Liver (tissue), 9 donors: Measurements from ENCODE around the gene DAPK2. TPM values are rescaled to one million over a fixed set of nuclear protein-coding genes. Genes with fewer than 3 reads are reported as not detected.

Experiments used
- DNase-seq: peaks from one replicate; pipeline ENCODE4 v3.0.0-alpha.2; 2017; ENCODE audit warnings: low spot score
- H3K27ac ChIP-seq, 2 donors: one replicate each; pipeline ENCODE4 v1.7.0; 2013; ENCODE audit warnings: inconsistent platforms in 2 of 2, low read length in 2 of 2, control low read depth in 1 of 2, low read depth in 1 of 2, mild to moderate bottlenecking in 1 of 2
- H3K27me3 ChIP-seq, 4 donors: one replicate each; pipeline versions ENCODE4 v1.6.1 to v1.7.0; 2013; ENCODE audit warnings: low read length in 3 of 4, inconsistent platforms in 1 of 4, mild to moderate bottlenecking in 1 of 4, moderate library complexity in 1 of 4; ENCODE audit not compliant: control insufficient read depth in 4 of 4, insufficient read depth in 4 of 4
- H3K36me3 ChIP-seq, 4 donors: one replicate each; pipeline versions ENCODE4 v1.6.1 to v1.7.0; 2013; ENCODE audit warnings: low read length in 3 of 4, mild to moderate bottlenecking in 3 of 4, low read depth in 1 of 4, moderate library complexity in 1 of 4; ENCODE audit not compliant: control insufficient read depth in 4 of 4, insufficient read depth in 3 of 4
- H3K4me1 ChIP-seq, 4 donors: one replicate each; pipeline versions ENCODE4 v1.6.1 to v1.7.0; 2013; ENCODE audit warnings: low read length in 3 of 4, mild to moderate bottlenecking in 3 of 4, moderate library complexity in 1 of 4; ENCODE audit not compliant: control insufficient read depth in 4 of 4, insufficient read depth in 4 of 4
- H3K4me3 ChIP-seq, 3 donors: one replicate each; pipeline versions ENCODE4 v1.6.1 to v1.7.0; 2013; ENCODE audit warnings: low read length in 3 of 3, control low read depth in 1 of 3, low read depth in 1 of 3, mild to moderate bottlenecking in 1 of 3
- H3K9ac ChIP-seq, 2 donors: one replicate each; pipeline ENCODE4 v1.7.0; 2013; ENCODE audit warnings: low read length in 2 of 2, mild to moderate bottlenecking in 2 of 2, moderate library complexity in 2 of 2, control low read depth in 1 of 2, low read depth in 1 of 2
- H3K9me3 ChIP-seq, 4 donors: one replicate each; pipeline versions ENCODE4 v1.6.1 to v1.7.0; 2013; ENCODE audit warnings: low read length in 3 of 4; ENCODE audit not compliant: control insufficient read depth in 4 of 4
- ATF3 ChIP-seq: IDR thresholded peaks from 2 replicates; pipeline ENCODE4 v1.6.1; 2016; ENCODE audit warnings: antibody characterized with exemption
- EGR1 ChIP-seq, 2 donors: IDR thresholded peaks; 2 replicates each; pipeline ENCODE4 v1.6.1; 2016 to 2018; ENCODE audit warnings: antibody characterized with exemption in 2 of 2, low read depth in 2 of 2
- GABPA ChIP-seq, 2 donors: IDR thresholded peaks in 1 of 2; conservative IDR thresholded peaks in 1 of 2; 2 replicates each; pipeline ENCODE4 v1.6.1; 2016; ENCODE audit warnings: antibody characterized with exemption in 2 of 2, mild to moderate bottlenecking in 1 of 2, moderate library complexity in 1 of 2
- HNF4A ChIP-seq, 2 donors: conservative IDR thresholded peaks; 2 replicates each; pipeline ENCODE4 v1.6.1; 2016; ENCODE audit warnings: antibody characterized with exemption in 2 of 2, mild to moderate bottlenecking in 2 of 2
- HNF4G ChIP-seq: IDR thresholded peaks from 2 replicates; pipeline ENCODE4 v1.6.1; 2016; ENCODE audit warnings: antibody characterized with exemption
- MAX ChIP-seq: IDR thresholded peaks from 2 replicates; pipeline ENCODE4 v1.6.1; 2016; ENCODE audit warnings: antibody characterized with exemption
- NR2F2 ChIP-seq: IDR thresholded peaks from 2 replicates; pipeline ENCODE4 v1.6.1; 2016; ENCODE audit warnings: antibody characterized with exemption
- RAD21 ChIP-seq, 2 donors: IDR thresholded peaks; 2 replicates each; pipeline ENCODE4 v1.6.1; 2016; ENCODE audit warnings: antibody characterized with exemption in 2 of 2, mild to moderate bottlenecking in 2 of 2
- SP1 ChIP-seq: IDR thresholded peaks from 2 replicates; pipeline ENCODE4 v1.6.1; 2018; ENCODE audit warnings: antibody characterized with exemption, mild to moderate bottlenecking
- TAF1 ChIP-seq: conservative IDR thresholded peaks from 2 replicates; pipeline ENCODE4 v1.6.1; 2016; ENCODE audit warnings: antibody characterized with exemption, mild to moderate bottlenecking
- YY1 ChIP-seq: IDR thresholded peaks from 2 replicates; pipeline ENCODE4 v1.6.1; 2016; ENCODE audit warnings: antibody characterized with exemption, mild to moderate bottlenecking
- ZBTB33 ChIP-seq: IDR thresholded peaks from 2 replicates; pipeline ENCODE4 v1.6.1; 2016; ENCODE audit warnings: antibody characterized with exemption
- WGBS: extraction: QIAGEN DNeasy Blood & Tissue Kit; methylation state at CpG from one replicate; pipeline ENCODE4 v1.1.7; 2013; 5-methylcytosine and 5-hydroxymethylcytosine counted together
- polyA plus RNA-seq, 2 donors: library from polyadenylated mRNA; stranded (reverse) in 1 of 2; unstranded in 1 of 2; fragments of 200-250 nt in 1 of 2; fragments of >200 nt in 1 of 2; fragmentation: Nextera tagmentation in 1 of 2; extraction: Ambion mirVana in 1 of 2; gene quantifications; one replicate each; pipeline versions ENCODE4 v1.2.1 to v1.2.3, GENCODE V29; 2013 to 2015
- total RNA-seq, 2 donors: library from RNA; depleted of rRNA; stranded (reverse); fragments of >200 nt; gene quantifications; one replicate each; pipeline ENCODE4 v1.2.3, GENCODE V29; 2014
- donor health status: healthy.
- donor health status: healthy.
- donor health status: healthy.
- donor health status: healthy.
- donor health status: healthy.

DAPK2 gene
- total and polyA plus RNA-seq, 4 donors = 1.0 to 3.6 (median 1.1) TPM

- no peaks in the 10 kb centered on the region for H3K27me3 ChIP-seq
- whole genome bisulfite sequencing = 91% methylated on average over 3 of the region's 3 CpGs
- H3K27ac ChIP-seq = no peak overlapping the region
- TF ChIP-seq ATF3 (no peak), EGR1 (IDR thresholded peaks at IDR 0.05; ENCODE audit: low read depth in 2 of 2) (no peak), NR2F2 (no peak), YY1 (no peak), TAF1 (no peak), MAX (no peak), GABPA (IDR thresholded peaks at IDR 0.05 in 1 of 2, conservative IDR thresholded peaks at IDR 0.05 in 1 of 2) (no peak)
- no peaks in the 10 kb centered on the region for H3K36me3 ChIP-seq
- peaks cover 0 to 8% (median 4%) of the 10 kb centered on the region in 4 donors for H3K4me1 ChIP-seq
- H3K9ac ChIP-seq = no peak overlapping the region
- DNase-seq = no peak
- no peak overlapping the region for H3K4me3 ChIP-seq
- H3K9me3 ChIP-seq = no peaks in the 10 kb centered on the region
Observed at GRCh38 chr15:63913786-63914315, 132.4 kb downstream of the DAPK2 start.

GRCh38 chr15:63913336-63913735, 132.9 kb downstream of the DAPK2 start:
- Histone ChIP-seq H3K9ac (no peak overlapping the region), H3K4me3 (no peak overlapping the region), H3K27me3 (no peaks in the 10 kb centered on the region), H3K9me3 (no peaks in the 10 kb centered on the region), H3K4me1 (peaks cover 0 to 8% (median 4%) of the 10 kb centered on the region in 4 donors), H3K27ac (no peak overlapping the region), H3K36me3 (no peaks in the 10 kb centered on the region)
- TF ChIP-seq ZBTB33 (no peak), HNF4A (conservative IDR thresholded peaks at IDR 0.05) (peak in 1 of 2 donors; percentile 39)
- no peak for DNase-seq
- 78% methylated on average over 9 of the region's 9 CpGs for WGBS

- Histone ChIP-seq H3K27ac (no peak overlapping the region), H3K9ac (no peak overlapping the region), H3K36me3 (no peaks in the 10 kb centered on the region), H3K27me3 (no peaks in the 10 kb centered on the region), H3K4me1 (peaks cover 0 to 8% (median 4%) of the 10 kb centered on the region in 4 donors), H3K4me3 (no peak overlapping the region), H3K9me3 (no peaks in the 10 kb centered on the region)
- no peak for DNase-seq
- TF ChIP-seq YY1 = no peak
- TF ChIP-seq HNF4G = no peak
- no peak for TF ChIP-seq TAF1
- TF ChIP-seq MAX = no peak
- 92% methylated on average over 15 of the region's 15 CpGs for WGBS
Observed at GRCh38 chr15:63912061-63912615, 134.1 kb downstream of the DAPK2 start.

- WGBS = 83% methylated on average over 4 of the region's 4 CpGs
Observed at GRCh38 chr15:63911160-63911559, 135.1 kb downstream of the DAPK2 start.

More at GRCh38 chr15:63911160-63911559, 135.1 kb downstream of the DAPK2 start:
- Histone ChIP-seq H3K27ac (no peak overlapping the region), H3K9me3 (no peaks in the 10 kb centered on the region), H3K27me3 (no peaks in the 10 kb centered on the region), H3K4me3 (no peak overlapping the region), H3K36me3 (no peaks in the 10 kb centered on the region), H3K4me1 (peaks cover 0 to 8% (median 4%) of the 10 kb centered on the region in 4 donors), H3K9ac (no peak overlapping the region)
- DNase-seq = no peak
- TF ChIP-seq RAD21 (IDR thresholded peaks at IDR 0.05) (no peak), SP1 (no peak)
